ENCODE results near the gene TBC1D22A.

The TBC1D22A gene

DNA sequence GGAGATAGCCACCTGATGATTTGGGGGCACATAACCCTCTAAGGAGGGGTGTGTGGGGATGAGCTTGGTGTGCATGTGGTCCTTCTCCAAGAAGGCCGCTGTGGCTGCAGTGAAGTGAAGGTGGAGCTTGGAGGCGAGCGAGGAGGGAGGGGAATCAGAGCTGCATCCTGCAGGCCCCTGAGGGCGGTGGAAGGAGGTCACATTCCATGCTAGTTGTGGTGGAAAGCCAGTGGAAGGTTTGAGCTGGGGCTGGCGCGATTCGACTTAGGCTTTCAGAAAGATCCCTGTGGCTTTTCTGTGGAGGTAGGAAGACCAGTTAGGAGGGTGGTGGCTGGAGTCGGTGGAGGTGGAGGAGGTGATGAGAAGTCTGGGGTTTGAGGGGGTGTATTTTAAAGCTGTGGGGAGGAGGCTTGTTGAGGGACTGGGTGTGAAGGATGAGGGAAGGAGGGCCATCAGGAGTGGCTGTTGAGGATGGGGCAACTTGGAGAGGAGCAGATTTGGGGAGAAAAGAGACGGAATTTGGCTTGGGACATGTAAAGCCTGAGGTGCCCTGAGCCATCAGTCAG is 62.0 kb downstream of the TBC1D22A start:
- no peak for TF ChIP-seq ZNF274 (IDR thresholded peaks at IDR 0.05; ENCODE audit: low read depth, low read length)
- H3K4me3 ChIP-seq (ENCODE audit: low read length): no peak overlapping the region

DNA sequence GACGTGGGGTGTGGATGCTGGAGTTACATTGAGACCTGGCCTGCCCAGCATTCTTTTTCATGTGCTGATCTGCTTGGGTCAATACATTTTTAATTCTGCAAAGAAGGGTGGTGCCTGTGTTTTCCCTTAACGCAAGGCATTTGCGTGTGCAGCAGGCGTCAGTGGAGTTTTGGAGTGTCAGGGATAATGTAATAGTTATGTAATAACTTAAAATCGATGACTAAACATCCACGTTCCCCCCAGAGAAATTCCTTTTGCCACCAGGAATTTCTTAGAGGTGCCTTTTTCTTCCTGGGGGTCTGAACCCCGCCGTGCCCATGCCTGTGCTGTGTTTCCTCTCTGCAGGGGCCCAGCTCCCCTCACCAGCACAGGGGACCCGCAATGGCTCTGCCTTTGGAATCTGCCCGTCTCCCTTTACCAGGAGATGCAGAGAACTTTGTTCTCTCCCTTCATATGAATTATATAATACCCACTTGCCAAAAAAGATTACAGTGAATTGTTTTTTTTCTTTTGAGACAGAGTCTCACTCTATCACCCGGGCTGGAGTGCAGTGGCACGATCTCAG is 62.6 kb downstream of the TBC1D22A start:
- H3K4me3 ChIP-seq (ENCODE audit: low read length): no peak overlapping the region
- TF ChIP-seq ZNF274 (IDR thresholded peaks at IDR 0.05; ENCODE audit: low read depth, low read length): no peak

DNA sequence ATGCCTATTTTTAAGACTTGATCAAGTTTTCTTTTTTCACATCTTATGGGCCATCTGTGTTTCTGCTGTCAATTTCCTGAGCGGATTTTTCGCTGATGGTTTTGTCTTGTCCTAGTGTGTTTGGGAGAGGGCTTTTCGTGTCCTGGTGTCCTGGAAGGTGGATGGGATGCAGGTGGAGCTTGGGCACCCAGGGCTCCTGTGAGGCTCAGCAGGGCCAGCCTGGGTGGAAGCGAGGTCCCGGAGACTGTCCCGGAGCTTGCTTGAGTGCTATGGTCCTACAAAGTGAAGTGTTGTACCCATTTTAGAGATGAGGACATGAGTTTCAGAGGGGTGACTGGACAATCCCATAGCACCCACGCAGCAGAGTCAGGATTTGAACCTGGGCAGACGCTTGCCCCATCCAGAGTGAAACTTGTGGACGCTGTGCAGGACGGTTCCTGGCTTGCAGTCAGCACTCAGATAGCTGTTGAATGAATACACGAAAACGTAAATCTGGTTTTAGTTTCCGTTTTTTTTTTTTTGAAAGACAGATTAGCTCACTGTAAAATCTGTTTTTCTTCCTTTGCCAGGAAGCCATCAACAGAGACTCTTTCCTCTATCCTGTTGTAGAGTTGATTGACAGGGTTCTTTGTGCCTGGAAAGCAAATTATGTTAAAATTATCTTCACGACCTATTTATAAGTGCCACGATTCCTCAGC is 64.1 kb downstream of the TBC1D22A start:
- TF ChIP-seq ZNF274 (IDR thresholded peaks at IDR 0.05; ENCODE audit: low read depth, low read length): no peak

DNA sequence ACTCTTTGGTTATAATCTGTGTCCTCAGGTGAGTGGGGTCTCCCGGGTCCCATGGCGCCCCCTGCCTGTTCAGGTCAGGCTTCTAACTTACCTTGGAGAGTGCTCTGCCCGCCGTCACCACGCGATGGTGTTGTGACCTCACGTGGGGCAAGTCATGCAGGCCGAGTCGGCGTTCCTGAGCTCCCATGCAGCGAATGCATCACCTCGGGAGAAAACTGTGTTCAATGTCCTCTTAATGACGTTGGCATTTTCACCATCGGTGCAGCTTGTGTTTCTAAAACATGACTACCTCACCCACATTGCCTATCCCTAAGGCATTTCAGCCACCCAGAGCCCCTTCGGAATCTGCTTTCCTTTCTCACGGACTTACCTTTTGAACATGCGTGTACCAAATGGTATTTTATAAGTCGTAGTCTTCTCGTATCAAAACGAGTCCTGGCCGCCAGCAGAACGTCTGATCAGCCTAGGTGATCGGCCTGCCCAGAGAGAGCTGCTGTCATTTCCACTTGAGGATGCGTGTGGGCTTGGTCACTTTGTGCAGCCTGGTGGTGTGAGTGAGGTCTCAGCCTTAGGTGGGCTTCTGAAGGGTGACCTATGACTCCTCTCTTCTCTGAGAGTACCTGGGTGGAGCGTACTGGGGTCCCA is 64.8 kb downstream of the TBC1D22A start:
- no peak for TF ChIP-seq ZNF274 (IDR thresholded peaks at IDR 0.05; ENCODE audit: low read depth, low read length)
- H3K4me3 ChIP-seq (ENCODE audit: low read length): no peak overlapping the region

More for the DNA sequence above, 64.1 kb downstream of the TBC1D22A start:
- no peak overlapping the region for H3K4me3 ChIP-seq (ENCODE audit: low read length)

DNA sequence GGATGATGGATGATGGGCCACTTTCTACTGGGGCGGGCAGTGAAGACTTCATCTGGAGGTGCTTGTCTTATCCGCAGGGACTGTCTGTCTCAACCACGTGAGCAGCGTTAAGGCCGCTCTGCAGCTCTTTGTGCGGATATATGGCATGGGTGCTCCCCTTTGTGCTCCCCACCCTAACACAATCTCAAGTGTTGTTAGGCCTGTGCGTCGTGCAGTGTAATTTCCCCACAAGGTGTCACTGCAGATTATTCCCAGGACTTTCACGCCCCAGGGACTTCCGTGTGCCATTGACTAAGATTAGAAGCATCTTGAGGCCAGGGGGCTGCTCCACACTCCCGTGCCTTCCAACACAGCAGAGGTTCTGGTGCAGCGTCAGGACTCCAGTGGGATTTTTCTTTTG is 65.3 kb downstream of the TBC1D22A start:
- TF ChIP-seq ZNF274 (IDR thresholded peaks at IDR 0.05; ENCODE audit: low read depth, low read length): no peak
- H3K4me3 ChIP-seq (ENCODE audit: low read length): no peak overlapping the region

DNA sequence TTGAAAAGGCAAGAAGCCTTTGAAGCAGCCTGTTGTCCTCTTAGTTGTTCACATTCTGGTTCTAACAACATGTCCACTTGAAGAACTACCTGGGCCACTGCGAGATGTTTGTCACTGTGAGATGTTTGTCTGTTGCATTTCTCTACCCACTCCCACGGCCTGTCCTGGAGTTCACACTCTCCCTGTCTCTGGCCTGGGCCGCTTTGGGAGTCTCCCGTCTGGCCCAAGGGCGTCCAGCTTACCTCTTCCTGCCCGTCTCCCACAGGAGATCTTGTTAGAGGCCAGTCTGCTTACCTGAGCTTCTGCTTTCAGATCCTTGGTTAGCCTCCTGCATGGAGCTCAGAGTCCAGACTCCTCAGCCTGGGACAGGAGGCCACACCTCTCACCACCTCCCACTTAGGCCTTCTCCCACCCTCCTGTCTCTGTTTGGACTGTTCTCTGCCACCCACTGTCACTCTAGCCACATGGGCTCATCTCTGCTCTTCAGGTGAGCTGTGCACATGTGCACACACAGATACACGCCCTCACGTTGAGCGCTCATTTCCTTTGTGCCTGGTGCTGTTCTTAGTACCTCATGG is 66.0 kb downstream of the TBC1D22A start:
- no peak for TF ChIP-seq ZNF274 (IDR thresholded peaks at IDR 0.05; ENCODE audit: low read depth, low read length)
- no peak overlapping the region for H3K4me3 ChIP-seq (ENCODE audit: low read length)

DNA sequence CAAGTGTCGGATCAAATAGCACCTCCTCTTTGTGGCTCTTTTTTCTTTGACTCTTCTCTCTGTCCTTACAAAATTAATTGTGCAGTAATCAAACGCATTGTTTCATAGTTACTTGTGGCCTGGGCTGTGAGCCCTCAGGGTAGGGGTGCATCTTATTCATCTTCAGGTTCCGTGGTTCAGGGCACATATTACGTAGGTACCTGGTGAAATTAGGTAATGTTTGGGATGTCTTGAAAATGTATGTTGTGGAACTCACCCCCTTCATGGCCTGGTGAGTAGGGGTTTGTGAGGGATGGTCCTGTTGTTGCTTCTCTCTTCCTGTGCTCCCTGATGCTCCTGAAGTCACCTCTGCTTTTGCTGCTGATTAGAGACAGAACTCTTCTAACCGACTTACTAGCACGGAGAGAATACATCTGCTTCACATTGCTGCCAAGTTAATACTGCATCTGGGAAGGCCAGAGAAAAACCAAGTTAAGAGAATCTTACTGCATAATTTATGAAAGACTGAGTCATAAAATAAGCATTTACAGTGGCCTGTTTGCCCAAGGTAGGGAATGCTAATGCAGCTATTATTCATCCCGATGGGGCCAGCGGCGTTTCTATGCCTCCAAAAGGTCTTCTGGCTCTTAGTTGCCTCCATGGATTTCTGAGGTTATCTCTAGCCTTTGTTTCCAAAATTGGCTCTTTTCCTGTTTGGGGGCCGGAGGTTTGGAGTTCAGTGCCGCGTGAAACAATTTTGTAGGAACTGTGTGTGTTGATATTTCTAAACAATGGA is 66.9 kb downstream of the TBC1D22A start:
- TF ChIP-seq ZNF274 (IDR thresholded peaks at IDR 0.05; ENCODE audit: low read depth, low read length): no peak
- H3K4me3 ChIP-seq (ENCODE audit: low read length): no peak overlapping the region

DNA sequence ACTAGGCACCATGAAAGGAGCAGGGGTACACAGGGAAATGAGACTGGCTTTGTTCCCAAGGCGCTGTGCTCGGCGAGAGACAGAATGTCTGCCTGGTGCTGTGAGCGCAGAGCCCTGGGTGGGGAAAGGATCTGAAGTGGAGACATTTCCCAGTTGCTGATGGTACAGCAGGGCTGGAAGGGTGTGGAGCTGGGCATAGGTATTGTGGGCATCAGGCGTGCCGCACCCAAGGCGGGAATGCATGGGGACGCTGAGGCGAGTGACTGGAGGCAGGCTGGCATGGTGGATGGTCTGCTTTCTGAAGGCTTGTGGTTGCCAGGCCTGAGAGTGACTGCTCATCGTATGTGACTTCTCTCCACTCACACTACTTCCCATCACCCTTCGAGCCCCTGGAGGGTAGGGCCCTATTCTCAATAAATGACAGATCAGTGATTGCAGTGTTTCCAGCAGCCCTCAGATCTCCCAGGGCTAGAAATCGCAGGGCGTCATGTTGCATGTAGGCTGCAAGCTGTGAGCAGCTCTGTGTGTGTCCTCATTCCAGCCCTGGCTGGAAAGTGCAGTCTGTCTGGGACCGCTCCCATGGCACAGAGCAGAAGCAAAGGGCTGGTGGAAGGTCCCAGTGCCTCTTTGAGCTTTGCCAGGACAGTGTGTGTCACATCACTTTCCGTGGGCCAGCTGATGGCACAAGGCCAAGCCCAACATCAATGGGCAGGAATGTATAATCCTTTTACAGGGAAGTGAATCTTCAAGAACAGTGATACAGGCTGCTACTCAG is 67.7 kb downstream of the TBC1D22A start:
- TF ChIP-seq ZNF274 (IDR thresholded peaks at IDR 0.05; ENCODE audit: low read depth, low read length): no peak
- H3K4me3 ChIP-seq (ENCODE audit: low read length): no peak overlapping the region

DNA sequence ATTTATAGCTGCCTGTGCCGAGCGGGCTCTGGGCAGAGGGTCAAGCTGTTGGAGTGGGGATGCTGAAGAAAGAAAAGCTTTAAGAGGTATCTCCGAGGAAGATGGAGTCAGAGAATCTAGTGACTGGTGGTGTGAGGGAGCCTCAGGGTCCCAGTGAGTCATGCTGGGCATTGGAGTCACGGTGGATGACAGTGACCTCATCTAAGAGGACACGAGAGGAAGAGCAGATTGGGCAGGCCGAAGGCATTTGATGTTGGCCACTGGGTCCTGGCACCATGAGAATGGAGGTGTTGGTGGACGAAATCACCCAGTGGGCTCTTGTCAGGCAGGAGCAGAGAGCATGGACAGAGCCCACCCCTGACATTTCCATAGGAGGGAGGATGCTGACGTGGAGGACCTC is 68.4 kb downstream of the TBC1D22A start:
- no peak overlapping the region for H3K4me3 ChIP-seq (ENCODE audit: low read length)
- no peak for TF ChIP-seq ZNF274 (IDR thresholded peaks at IDR 0.05; ENCODE audit: low read depth, low read length)

DNA sequence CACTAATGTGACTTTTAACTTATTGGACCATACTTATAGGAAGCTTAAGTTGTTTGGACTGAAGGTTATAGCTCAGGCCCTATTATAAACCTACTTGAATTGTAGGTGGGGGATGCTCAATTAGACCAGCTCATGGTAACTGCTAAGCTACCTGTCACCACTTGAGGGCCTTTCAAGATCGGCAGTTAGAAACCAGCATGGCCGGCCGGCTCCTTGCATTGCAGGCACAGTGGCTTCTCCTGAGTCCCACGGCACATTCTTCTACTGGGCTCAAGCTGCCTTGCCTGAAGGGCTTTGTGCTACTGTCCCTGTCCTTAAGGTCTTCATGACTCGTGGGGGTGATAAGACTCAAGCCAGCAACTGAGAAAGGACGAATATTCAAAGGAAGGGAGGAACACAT is 70.8 kb downstream of the TBC1D22A start:
- no peak for TF ChIP-seq ZNF274 (IDR thresholded peaks at IDR 0.05; ENCODE audit: low read depth, low read length)
- H3K4me3 ChIP-seq (ENCODE audit: low read length): no peak overlapping the region

DNA sequence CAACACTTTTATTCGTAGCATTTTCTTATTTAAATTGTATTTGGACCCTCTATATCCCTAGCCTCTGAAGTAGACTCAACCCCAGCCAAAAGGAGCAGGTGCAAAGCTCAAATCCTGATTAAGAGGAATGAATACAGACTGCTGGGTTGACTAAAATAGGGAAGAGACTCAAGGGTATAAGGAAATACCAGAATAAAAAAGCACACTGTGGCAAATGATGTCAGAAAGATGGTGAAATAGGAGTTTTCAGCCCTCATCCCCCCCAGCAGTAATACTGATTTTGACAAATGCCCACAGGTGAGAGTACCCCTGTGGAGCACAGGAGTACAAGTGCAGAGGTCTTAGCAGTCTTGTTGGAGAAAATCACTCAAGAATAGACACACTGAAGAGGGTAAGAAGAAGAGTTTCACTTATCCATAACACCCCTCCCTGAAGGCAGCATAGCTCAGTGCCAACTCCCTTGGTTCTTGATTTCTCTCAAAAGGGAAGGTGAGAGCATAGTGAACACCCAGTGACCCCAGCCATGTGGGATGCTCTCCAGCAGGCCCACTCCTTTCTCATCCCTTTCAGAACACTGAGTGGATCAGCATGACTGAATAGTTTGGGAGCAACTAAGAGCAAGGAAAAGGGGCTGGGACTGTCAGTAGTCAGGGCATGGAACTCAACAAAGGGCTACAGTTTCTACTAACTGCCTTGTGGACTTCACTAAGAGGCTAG is 71.7 kb downstream of the TBC1D22A start:
- H3K4me3 ChIP-seq (ENCODE audit: low read length): no peak overlapping the region
- TF ChIP-seq ZNF274 (IDR thresholded peaks at IDR 0.05; ENCODE audit: low read depth, low read length): no peak

DNA sequence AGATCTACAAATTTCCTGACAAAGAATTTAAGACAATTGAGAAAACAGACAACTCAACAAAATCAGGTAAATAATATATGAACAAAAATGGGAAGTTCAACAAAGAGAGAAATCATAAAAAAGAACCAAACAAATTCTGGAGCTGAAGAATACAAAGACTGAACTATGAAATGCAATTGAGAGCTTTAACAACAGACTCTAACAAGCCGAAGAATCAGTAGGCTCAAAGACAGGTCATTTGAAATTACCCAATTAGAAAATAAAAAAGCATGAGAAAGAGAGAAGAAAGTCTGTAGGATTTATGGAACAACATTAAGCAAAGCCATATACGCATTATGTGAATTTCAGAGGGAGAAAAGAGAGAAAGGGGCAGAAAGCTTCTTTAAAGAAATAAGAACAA is 72.8 kb downstream of the TBC1D22A start:
- H3K4me3 ChIP-seq (ENCODE audit: low read length): no peak overlapping the region
- TF ChIP-seq ZNF274 (IDR thresholded peaks at IDR 0.05; ENCODE audit: low read depth, low read length): no peak

DNA sequence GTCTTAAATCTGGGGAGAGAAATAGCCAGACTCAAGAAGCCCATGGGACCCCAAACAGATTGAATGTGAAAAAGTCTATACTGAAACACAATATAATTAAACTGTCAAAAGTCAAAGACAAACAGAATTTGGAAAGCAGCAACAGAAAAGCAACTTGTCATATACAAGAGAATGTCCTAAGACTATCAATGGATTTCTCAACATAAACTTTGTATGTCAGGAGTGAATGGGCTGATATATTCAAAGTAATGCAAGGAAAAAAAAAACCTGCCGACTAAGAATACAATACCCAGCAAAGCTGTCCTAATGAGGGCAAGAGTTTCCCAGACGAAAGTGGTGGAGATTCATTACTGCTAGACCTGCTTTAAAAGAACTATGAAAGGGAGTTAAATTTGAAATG is 73.2 kb downstream of the TBC1D22A start:
- no peak for TF ChIP-seq ZNF274 (IDR thresholded peaks at IDR 0.05; ENCODE audit: low read depth, low read length)
- no peak overlapping the region for H3K4me3 ChIP-seq (ENCODE audit: low read length)
